CD4-positive, alpha-beta T cell (primary cell): ENCODE measurements around the gene TVP23A. TPM values are rescaled to one million over a fixed set of nuclear protein-coding genes. Genes with fewer than 3 reads are reported as not detected.

Source experiments
- ATAC-seq: fragments of 200-7000 bp; cut with Tn5 transposase; one replicate; pipeline ENCODE4 v1.10.0; 2022; ENCODE audit warnings: mild to moderate bottlenecking; ENCODE audit not compliant: poor library complexity
- CTCF ChIA-PET: fragments of 350-600 bp; sonication (Branson Sonifier 250); formaldehyde crosslinking; loops from one replicate; lab custom pipeline; 2021; ENCODE audit warnings: antibody characterized with exemption, inconsistent platforms; lab: Charles Lee
- POLR2A ChIA-PET: fragments of 350-600 bp; sonication (Branson Sonifier 250); formaldehyde crosslinking; loops from one replicate; lab custom pipeline; 2021; ENCODE audit warnings: antibody characterized with exemption, inconsistent platforms; lab: Charles Lee
- DNase-seq, 14 experiments: peaks; one replicate each; pipeline ENCODE4 v3.0.0-alpha.2; 2013 to 2020; ENCODE audit warnings: mixed read lengths in 2 of 14
- H3K27ac ChIP-seq, 2 donors: one replicate each; pipeline versions ENCODE4 v1.5.1 to v1.7.0; 2013; ENCODE audit warnings: low read length in 2 of 2, low read depth in 1 of 2, mild to moderate bottlenecking in 1 of 2
- H3K27me3 ChIP-seq, 2 experiments: 1 replicate in 1 of 2; 2 replicates in 1 of 2; pipeline versions ENCODE4 v1.6.1 to v1.7.0; 2013; ENCODE audit warnings: low read length in 2 of 2, control low read depth in 1 of 2, mild to moderate bottlenecking in 1 of 2, moderate library complexity in 1 of 2; ENCODE audit not compliant: insufficient read depth in 2 of 2, control insufficient read depth in 1 of 2
- H3K36me3 ChIP-seq: one replicate; pipeline ENCODE4 v1.6.1; 2013; ENCODE audit warnings: low read length, control low read depth; ENCODE audit not compliant: insufficient read depth
- H3K4me1 ChIP-seq: one replicate; pipeline ENCODE4 v1.6.1; 2013; ENCODE audit warnings: low read length, control low read depth; ENCODE audit not compliant: insufficient read depth
- H3K4me3 ChIP-seq: one replicate; pipeline ENCODE4 v1.5.1; 2013; ENCODE audit warnings: mild to moderate bottlenecking, low read length, moderate library complexity
- H3K9me3 ChIP-seq, 2 experiments: 1 replicate in 1 of 2; 2 replicates in 1 of 2; pipeline versions ENCODE4 v1.6.1 to v1.7.0; 2013; ENCODE audit warnings: low read length in 2 of 2, mild to moderate bottlenecking in 2 of 2, control low read depth in 1 of 2, moderate library complexity in 1 of 2; ENCODE audit not compliant: control insufficient read depth in 1 of 2, insufficient read depth in 1 of 2
- H3K27ac Mint-ChIP-seq: one replicate; pipeline ENCODE4 v1.8.0; 2020; ENCODE audit warnings: mixed read lengths
- H3K27me3 Mint-ChIP-seq: one replicate; pipeline ENCODE4 v1.8.0; 2021; ENCODE audit warnings: mixed read lengths
- H3K36me3 Mint-ChIP-seq: one replicate; pipeline ENCODE4 v1.8.0; 2021; ENCODE audit warnings: low read depth, mixed read lengths
- H3K4me1 Mint-ChIP-seq: one replicate; pipeline ENCODE4 v1.8.0; 2021; ENCODE audit warnings: low read depth, mixed read lengths
- H3K4me3 Mint-ChIP-seq: one replicate; pipeline ENCODE4 v1.8.0; 2020; ENCODE audit warnings: mild to moderate bottlenecking, mixed read lengths
- H3K9me3 Mint-ChIP-seq: one replicate; pipeline ENCODE4 v1.8.0; 2020; ENCODE audit warnings: mixed read lengths
- intact Hi-C, 2 experiments: fragments of 100-400 bp; cut with DNase I in 1 of 2; cut with micrococcal nuclease in 1 of 2; formaldehyde crosslinking; loops; one replicate each; pipeline versions ENCODE4 v1.15.1 to v1.9.0; 2023 to 2025; cut with DNase I, micrococcal nuclease
- total RNA-seq, 174 experiments: library from RNA in 2 of 174; stranded (reverse) in 2 of 174; gene quantifications; one replicate each; pipeline ENCODE4 v1.2.3 and lab custom pipeline; 2021 to 2026
- TF ChIP-seq, protein P1 (sequence below): fragments of 200-600 bp; IDR thresholded peaks from one replicate; pipeline ENCODE4 v1.8.0; 2022; ENCODE audit warnings: antibody characterized with exemption, mild to moderate bottlenecking

Gene TVP23A
- total RNA-seq, 2 experiments from 2014 or later = not detected

DNA sequence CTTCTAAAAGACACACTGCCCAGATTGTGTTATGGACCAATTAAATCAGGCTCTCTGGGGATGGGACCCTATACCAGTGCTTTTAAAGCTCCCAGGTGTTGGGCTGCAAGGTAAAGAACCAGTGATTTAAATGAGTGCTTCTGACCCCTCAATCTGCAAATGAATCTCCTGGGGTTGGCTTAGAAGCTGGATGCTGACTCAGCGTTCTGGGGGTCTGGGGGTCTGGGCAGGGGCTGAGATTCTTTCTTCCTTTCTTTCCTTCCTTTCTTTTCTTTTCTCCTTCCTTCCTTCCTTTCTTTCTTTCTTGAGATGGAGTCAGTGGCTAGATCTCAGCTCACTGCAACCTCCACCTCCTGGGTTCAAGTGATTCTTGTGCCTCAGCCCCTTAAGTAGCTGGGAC lies 2.0 kb upstream of the TVP23A start:
- intact Hi-C loops = no loop called here
- TF ChIP-seq, protein P1, sequence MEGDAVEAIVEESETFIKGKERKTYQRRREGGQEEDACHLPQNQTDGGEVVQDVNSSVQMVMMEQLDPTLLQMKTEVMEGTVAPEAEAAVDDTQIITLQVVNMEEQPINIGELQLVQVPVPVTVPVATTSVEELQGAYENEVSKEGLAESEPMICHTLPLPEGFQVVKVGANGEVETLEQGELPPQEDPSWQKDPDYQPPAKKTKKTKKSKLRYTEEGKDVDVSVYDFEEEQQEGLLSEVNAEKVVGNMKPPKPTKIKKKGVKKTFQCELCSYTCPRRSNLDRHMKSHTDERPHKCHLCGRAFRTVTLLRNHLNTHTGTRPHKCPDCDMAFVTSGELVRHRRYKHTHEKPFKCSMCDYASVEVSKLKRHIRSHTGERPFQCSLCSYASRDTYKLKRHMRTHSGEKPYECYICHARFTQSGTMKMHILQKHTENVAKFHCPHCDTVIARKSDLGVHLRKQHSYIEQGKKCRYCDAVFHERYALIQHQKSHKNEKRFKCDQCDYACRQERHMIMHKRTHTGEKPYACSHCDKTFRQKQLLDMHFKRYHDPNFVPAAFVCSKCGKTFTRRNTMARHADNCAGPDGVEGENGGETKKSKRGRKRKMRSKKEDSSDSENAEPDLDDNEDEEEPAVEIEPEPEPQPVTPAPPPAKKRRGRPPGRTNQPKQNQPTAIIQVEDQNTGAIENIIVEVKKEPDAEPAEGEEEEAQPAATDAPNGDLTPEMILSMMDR = no peak
- H3K9me3 Mint-ChIP-seq = no peaks in the 10 kb centered on the region
- no peak for ATAC-seq
- Histone ChIP-seq H3K27ac (no peak overlapping the region), H3K4me1 (no peaks in the 10 kb centered on the region), H3K27me3 (peaks cover 0 to 3% of the 10 kb centered on the region in 2 experiments), H3K4me3 (no peak overlapping the region), H3K36me3 (no peaks in the 10 kb centered on the region), H3K9me3 (no peaks in the 10 kb centered on the region)
- no peak overlapping the region for H3K4me3 Mint-ChIP-seq
- no peak for DNase-seq
- H3K36me3 Mint-ChIP-seq = no peaks in the 10 kb centered on the region
- peaks cover 6% of the 10 kb centered on the region for H3K27me3 Mint-ChIP-seq
- ChIA-PET POLR2A (no interaction called here), CTCF (no interaction called here)
- H3K4me1 Mint-ChIP-seq = no peaks in the 10 kb centered on the region
- no peak overlapping the region for H3K27ac Mint-ChIP-seq

DNA sequence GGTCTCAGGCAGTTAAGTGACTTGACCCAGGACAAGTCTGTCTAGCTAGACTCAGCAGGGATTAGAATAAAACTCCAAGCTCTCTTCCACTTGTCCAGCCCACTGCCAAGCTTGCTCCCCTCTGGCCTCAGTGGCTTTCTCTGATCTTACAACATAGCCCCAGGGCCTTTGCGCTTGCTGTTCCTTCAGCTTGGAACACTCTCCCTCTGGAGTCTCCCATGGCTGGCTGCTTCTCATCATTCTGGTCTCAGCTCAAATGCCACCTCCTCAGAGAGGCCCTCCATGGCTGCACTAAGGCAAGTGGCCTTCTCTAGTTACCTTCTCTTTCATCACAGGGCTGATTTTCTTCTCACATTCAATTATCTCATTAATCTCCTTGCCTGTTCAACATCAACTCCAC lies 1.1 kb downstream of the TVP23A start:
- no peaks in the 10 kb centered on the region for H3K9me3 Mint-ChIP-seq
- POLR2A ChIA-PET = no interaction called here
- H3K27me3 Mint-ChIP-seq = peaks cover 14% of the 10 kb centered on the region
- intact Hi-C loops = no loop called here
- Histone ChIP-seq H3K9me3 (no peaks in the 10 kb centered on the region), H3K27ac (no peak overlapping the region), H3K4me1 (no peaks in the 10 kb centered on the region), H3K27me3 (peaks cover 0 to 3% of the 10 kb centered on the region in 2 experiments), H3K36me3 (no peaks in the 10 kb centered on the region), H3K4me3 (no peak overlapping the region)
- H3K4me3 Mint-ChIP-seq = no peak overlapping the region
- no peaks in the 10 kb centered on the region for H3K36me3 Mint-ChIP-seq
- ATAC-seq = no peak
- DNase-seq = no peak
- H3K4me1 Mint-ChIP-seq = no peaks in the 10 kb centered on the region
- no peak overlapping the region for H3K27ac Mint-ChIP-seq
- CTCF ChIA-PET = no interaction called here
- TF ChIP-seq, protein P1 = no peak

DNA sequence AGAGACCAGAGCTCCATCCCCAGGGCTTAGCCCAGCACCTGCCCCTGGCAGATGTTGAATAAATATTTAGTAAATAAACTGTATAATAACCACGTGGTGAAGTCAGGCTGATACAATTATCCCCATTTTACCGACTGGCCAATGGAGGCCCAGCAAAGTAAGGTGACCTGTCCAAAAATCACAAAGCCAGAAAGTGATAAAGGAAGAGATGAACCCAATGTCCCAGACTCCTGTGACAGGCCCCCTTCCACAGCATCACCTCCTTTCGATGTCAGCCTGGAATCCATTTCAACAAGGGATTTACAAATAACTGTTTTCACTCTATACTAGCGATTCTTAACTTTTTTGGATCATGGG lies 5.5 kb downstream of the TVP23A start:
- H3K36me3 Mint-ChIP-seq = no peaks in the 10 kb centered on the region
- H3K27me3 Mint-ChIP-seq = peaks cover 14% of the 10 kb centered on the region
- TF ChIP-seq, protein P1 = no peak
- ChIA-PET CTCF (no interaction called here), POLR2A (no interaction called here)
- no peak overlapping the region for H3K27ac ChIP-seq
- no peaks in the 10 kb centered on the region for H3K4me1 Mint-ChIP-seq
- H3K4me1 ChIP-seq = no peaks in the 10 kb centered on the region
- peaks cover 0 to 3% of the 10 kb centered on the region in 2 experiments for H3K27me3 ChIP-seq
- no peaks in the 10 kb centered on the region for H3K36me3 ChIP-seq
- H3K4me3 Mint-ChIP-seq = no peak overlapping the region
- DNase-seq (no peak), ATAC-seq (no peak)
- H3K9me3 ChIP-seq = peaks cover 0 to 7% of the 10 kb centered on the region in 2 experiments
- intact Hi-C loops = no loop called here
- no peak overlapping the region for H3K27ac Mint-ChIP-seq
- no peak overlapping the region for H3K4me3 ChIP-seq
- H3K9me3 Mint-ChIP-seq = no peaks in the 10 kb centered on the region
